ENCODE data around the gene KIF23.

DNA sequence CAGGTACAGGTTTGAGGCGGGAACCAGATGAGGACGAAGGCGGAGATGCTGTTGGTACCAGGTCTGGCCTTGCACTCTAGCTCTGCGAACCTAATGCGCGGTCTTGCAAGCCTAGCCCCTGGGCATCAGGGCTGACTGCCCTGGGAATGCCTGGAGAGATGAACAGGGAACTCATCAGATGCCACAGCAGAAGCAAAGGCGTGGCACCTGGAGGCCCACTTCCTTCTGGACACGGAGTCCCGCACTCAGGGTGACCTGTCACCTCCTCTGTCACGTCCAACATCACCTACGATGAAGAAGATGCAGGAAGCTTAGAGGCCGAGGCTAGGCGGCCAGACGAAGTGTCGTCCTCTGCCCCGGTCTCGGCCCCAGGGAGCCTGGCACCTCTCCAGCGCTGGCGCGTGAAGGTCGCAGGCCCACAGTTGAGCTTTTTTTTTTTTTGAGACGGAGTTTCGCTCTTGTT lies 47.9 kb downstream of the KIF23 start:
- TF ChIP-seq, protein P1, sequence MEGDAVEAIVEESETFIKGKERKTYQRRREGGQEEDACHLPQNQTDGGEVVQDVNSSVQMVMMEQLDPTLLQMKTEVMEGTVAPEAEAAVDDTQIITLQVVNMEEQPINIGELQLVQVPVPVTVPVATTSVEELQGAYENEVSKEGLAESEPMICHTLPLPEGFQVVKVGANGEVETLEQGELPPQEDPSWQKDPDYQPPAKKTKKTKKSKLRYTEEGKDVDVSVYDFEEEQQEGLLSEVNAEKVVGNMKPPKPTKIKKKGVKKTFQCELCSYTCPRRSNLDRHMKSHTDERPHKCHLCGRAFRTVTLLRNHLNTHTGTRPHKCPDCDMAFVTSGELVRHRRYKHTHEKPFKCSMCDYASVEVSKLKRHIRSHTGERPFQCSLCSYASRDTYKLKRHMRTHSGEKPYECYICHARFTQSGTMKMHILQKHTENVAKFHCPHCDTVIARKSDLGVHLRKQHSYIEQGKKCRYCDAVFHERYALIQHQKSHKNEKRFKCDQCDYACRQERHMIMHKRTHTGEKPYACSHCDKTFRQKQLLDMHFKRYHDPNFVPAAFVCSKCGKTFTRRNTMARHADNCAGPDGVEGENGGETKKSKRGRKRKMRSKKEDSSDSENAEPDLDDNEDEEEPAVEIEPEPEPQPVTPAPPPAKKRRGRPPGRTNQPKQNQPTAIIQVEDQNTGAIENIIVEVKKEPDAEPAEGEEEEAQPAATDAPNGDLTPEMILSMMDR (IDR thresholded peaks at IDR 0.05), result no peak
- TF ChIP-seq POLR2A (IDR thresholded peaks at IDR 0.05), result no peak

Measured in uterus (tissue), 2 donors.